Peyer's patch (tissue), 4 donors: ENCODE measurements around the gene GSTT4. TPM values are rescaled to one million over a fixed set of nuclear protein-coding genes. Genes with fewer than 3 reads are reported as not detected.
A peak's percentile ranks its signal among the peaks of the same experiment; 100 is the strongest.
"Not testable (repeated sequence)": the region's sequence is repeated elsewhere in the genome, so short reads cannot be mapped to it uniquely, and the experiment has no call there.

ENCODE experiments used
- DNase-seq, 3 donors: peaks; one replicate each; pipeline ENCODE4 v3.0.0-alpha.2; 2017 to 2019
- H3K27ac ChIP-seq, 4 donors: fragments of 200-600 bp; sonication (generic); one replicate each; pipeline ENCODE4 v1.5.1; 2016 to 2019
- H3K27me3 ChIP-seq, 2 donors: fragments of 200-600 bp; sonication (generic); one replicate each; pipeline ENCODE4 v1.5.1; 2019
- H3K36me3 ChIP-seq, 3 donors: fragments of 200-600 bp; sonication (generic); one replicate each; pipeline ENCODE4 v1.5.1; 2016 to 2019
- H3K4me1 ChIP-seq, 4 donors: fragments of 200-600 bp; sonication (generic); one replicate each; pipeline ENCODE4 v1.5.1; 2016 to 2019
- H3K4me3 ChIP-seq, 4 donors: fragments of 200-600 bp; sonication (generic); 1 replicate in 3 of 4; 2 replicates in 1 of 4; pipeline ENCODE4 v1.5.1; 2016 to 2019; ENCODE audit warnings: mild to moderate bottlenecking in 1 of 4
- H3K9me3 ChIP-seq, 4 donors: fragments of 200-600 bp; sonication (generic); one replicate each; pipeline ENCODE4 v1.5.1; 2016 to 2019; ENCODE audit warnings: mild to moderate bottlenecking in 1 of 4
- POLR2A ChIP-seq, 2 donors: fragments of 450-650 bp; IDR thresholded peaks; one replicate each; pipeline ENCODE4 v1.5.1; 2017; ENCODE audit warnings: antibody characterized with exemption in 2 of 2, mild to moderate bottlenecking in 2 of 2, moderate library complexity in 2 of 2
- total RNA-seq, 4 donors: library from RNA; depleted of rRNA; stranded (reverse); fragments of >200 nt; gene quantifications; one replicate each; pipeline ENCODE4 v1.1.0, GENCODE V29; 2016
- TF ChIP-seq, protein P1 (sequence below), 6 experiments: fragments of 450-650 bp in 4 of 6; fragments of 200-600 bp in 2 of 6; sonication (generic) in 1 of 6; IDR thresholded peaks; one replicate each; pipeline ENCODE4 v1.5.1; 2017 to 2019; ENCODE audit warnings: antibody characterized with exemption in 6 of 6, mild to moderate bottlenecking in 3 of 6, moderate library complexity in 1 of 6

The GSTT4 gene
- total RNA-seq, 4 donors from 2014 or later = not detected

DNA sequence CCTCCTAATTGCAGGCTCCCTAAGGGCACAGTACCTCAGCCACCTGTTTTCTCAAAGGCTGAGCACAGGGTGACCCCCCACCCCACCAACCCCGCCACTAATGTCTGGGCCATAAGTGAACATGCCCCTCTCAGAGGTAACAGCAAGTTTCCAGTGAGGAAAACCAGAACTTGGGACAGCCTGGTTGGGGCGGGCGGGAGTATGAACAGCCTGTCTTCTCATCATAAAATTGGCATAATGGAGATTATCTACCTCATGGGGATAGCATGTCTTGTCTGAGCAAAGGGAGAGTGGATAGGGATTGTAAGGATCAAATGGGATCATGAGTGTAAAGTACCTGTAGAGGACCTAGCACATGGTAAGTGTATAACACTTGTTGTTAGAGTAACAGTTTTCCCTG lies 33.3 kb downstream of the GSTT4 start:
- not testable (repeated sequence) for H3K27ac ChIP-seq, H3K4me1 ChIP-seq, H3K9me3 ChIP-seq, H3K4me3 ChIP-seq, H3K27me3 ChIP-seq, DNase-seq
- H3K36me3 ChIP-seq = peaks cover 0 to 29% (median 0%) of the 10 kb centered on the region in 3 donors

DNA sequence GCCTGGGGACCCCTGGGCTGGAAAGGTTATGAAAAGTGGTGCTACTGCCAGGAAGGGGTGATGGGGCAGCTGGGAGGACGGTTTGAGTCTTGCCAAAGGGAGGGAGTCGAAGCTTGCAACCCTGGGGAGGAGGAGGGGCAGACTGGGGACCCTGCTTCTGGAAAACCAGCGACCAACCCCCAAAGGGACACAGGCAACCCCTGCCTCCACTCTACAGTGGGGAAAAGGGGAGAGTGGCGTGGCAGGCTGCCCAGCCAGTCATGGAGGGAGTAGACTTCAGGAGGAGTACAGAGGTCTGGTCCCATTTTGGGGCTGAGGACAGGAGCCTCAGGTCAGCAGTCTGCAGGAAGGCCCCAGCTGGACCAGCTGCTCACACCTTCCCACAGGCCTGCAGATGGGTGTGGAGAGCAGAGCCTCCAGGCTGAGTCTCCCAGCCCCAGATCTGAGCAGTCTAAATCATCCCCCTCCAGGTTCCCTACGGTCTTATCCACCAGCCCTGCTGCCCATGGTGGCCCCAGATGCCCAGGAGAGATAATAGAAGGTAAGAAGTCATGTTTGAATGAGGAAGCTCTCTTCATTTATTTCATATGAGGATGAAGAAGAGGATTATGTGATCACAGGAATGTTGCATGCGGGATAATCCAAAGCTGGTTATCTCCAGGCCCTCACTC lies 34.3 kb downstream of the GSTT4 start:
- no peak for TF ChIP-seq POLR2A (IDR thresholded peaks at IDR 0.05)
- TF ChIP-seq, protein P1, sequence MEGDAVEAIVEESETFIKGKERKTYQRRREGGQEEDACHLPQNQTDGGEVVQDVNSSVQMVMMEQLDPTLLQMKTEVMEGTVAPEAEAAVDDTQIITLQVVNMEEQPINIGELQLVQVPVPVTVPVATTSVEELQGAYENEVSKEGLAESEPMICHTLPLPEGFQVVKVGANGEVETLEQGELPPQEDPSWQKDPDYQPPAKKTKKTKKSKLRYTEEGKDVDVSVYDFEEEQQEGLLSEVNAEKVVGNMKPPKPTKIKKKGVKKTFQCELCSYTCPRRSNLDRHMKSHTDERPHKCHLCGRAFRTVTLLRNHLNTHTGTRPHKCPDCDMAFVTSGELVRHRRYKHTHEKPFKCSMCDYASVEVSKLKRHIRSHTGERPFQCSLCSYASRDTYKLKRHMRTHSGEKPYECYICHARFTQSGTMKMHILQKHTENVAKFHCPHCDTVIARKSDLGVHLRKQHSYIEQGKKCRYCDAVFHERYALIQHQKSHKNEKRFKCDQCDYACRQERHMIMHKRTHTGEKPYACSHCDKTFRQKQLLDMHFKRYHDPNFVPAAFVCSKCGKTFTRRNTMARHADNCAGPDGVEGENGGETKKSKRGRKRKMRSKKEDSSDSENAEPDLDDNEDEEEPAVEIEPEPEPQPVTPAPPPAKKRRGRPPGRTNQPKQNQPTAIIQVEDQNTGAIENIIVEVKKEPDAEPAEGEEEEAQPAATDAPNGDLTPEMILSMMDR (IDR thresholded peaks at IDR 0.05) = no peak
- Histone ChIP-seq H3K9me3 (no peaks in the 10 kb centered on the region), H3K27me3 (no peaks in the 10 kb centered on the region), H3K27ac (no peak overlapping the region), H3K4me3 (no peak overlapping the region), H3K36me3 (peaks cover 0 to 29% (median 0%) of the 10 kb centered on the region in 3 donors), H3K4me1 (peaks cover 0 to 7% (median 0%) of the 10 kb centered on the region in 4 donors)
- peak in 2 of 3 donors; percentile 32 to 42 for DNase-seq

DNA sequence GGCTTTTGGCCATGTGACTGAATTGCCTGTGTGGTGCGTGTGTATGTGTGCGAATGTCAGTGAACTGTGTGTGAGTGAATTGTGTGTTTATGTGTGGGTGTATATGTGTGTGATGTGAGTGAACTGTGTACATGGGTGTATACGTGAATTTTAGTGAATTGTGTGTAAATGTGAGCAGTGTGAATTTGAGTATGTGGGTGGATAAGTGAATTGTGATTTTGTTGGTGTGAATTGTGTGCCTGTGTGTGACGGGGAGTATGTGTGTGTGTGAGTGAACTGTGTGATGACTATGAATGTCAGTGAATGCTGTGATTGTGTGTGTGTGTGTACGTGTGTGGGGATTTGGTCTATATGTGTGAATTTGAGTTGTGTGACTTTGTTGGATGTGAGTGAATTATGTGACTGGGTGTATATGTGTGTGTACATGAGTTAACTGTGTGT lies 35.0 kb downstream of the GSTT4 start:
- Histone ChIP-seq H3K4me3 (no peak overlapping the region), H3K36me3 (peaks cover 0 to 29% (median 0%) of the 10 kb centered on the region in 3 donors), H3K27me3 (no peaks in the 10 kb centered on the region), H3K27ac (no peak overlapping the region), H3K9me3 (no peaks in the 10 kb centered on the region), H3K4me1 (peaks cover 0 to 7% (median 0%) of the 10 kb centered on the region in 4 donors)
- DNase-seq = no peak
- no peak for TF ChIP-seq POLR2A (IDR thresholded peaks at IDR 0.05)
- TF ChIP-seq, protein P1 (IDR thresholded peaks at IDR 0.05) = no peak

DNA sequence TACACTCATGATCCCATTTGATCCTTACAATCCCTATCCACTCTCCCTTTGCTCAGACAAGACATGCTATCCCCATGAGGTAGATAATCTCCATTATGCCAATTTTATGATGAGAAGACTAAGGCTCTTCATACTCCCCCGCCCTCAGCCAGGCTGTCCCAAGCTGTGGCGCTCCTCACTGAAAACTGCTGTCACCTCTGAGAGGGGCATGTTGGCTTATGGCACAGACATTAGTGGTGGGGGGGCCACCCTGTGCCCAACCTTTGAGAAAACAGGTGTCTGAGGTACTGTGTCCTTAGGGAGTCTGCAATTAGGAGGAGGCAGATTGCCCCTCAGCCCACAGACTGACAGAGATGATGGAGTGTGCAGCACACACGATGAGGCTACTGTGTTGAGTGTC lies 36.2 kb downstream of the GSTT4 start:
- Histone ChIP-seq H3K4me1 (peaks cover 0 to 7% (median 0%) of the 10 kb centered on the region in 4 donors), H3K9me3 (no peaks in the 10 kb centered on the region), H3K4me3 (no peak overlapping the region), H3K27me3 (no peaks in the 10 kb centered on the region), H3K27ac (no peak overlapping the region), H3K36me3 (peaks cover 0 to 29% (median 0%) of the 10 kb centered on the region in 3 donors)
- TF ChIP-seq POLR2A (IDR thresholded peaks at IDR 0.05) = no peak
- TF ChIP-seq, protein P1 (IDR thresholded peaks at IDR 0.05) = no peak
- peak in 1 of 3 donors; percentile 32 for DNase-seq

DNA sequence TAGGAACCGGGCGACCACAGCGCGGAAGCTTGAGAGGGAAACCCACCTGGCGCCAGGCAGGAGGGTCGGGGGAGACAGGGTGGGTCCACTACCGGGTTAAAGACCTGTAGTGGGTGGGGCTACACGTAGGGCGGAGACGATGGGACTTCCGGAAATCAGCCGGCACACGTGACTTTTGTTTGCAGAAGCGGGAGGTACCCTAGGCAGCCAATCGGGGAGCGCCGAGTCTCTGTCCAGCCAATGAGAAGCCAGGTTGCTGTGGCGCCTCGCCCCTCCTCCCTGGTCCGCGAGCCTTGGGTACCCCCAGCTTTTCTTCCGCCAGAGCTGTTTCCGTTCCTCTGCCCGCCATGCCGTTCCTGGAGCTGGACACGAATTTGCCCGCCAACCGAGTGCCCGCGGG lies 38.7 kb downstream of the GSTT4 start, which contains the start of gene DDTL:
DDTL (plus strand) TSS at position 321 of the 400 bp plus-strand sequence; CDS start at position 348, 27 bp downstream.
- H3K4me3 ChIP-seq, H3K4me1 ChIP-seq, H3K9me3 ChIP-seq, DNase-seq, H3K27me3 ChIP-seq, H3K27ac ChIP-seq: not testable (repeated sequence)
- H3K36me3 ChIP-seq = peaks cover 0 to 25% (median 0%) of the 10 kb centered on the region in 3 donors

DNA sequence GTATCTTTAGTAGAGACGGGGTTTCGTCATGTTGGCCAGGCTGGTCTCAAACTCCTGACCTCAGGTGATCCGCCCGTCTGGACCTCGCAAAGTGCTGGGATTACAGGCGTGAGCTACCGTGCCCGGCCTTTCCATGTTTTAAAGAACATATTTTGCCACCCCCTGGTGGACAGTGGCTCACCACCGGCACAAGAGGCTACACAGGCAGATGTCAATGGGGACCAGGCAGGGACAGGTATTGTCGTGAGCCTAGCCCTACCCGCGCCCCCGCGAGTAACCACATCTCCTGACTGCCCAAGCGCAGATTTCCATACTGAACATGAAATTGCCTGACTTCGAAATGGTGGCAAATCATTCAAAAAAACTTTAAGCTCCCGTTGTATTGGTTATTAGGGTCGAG lies 39.2 kb downstream of the GSTT4 start:
- H3K27ac ChIP-seq, H3K27me3 ChIP-seq, H3K9me3 ChIP-seq, H3K4me3 ChIP-seq, DNase-seq, H3K4me1 ChIP-seq: not testable (repeated sequence)
- peaks cover 0 to 21% (median 0%) of the 10 kb centered on the region in 3 donors for H3K36me3 ChIP-seq

DNA sequence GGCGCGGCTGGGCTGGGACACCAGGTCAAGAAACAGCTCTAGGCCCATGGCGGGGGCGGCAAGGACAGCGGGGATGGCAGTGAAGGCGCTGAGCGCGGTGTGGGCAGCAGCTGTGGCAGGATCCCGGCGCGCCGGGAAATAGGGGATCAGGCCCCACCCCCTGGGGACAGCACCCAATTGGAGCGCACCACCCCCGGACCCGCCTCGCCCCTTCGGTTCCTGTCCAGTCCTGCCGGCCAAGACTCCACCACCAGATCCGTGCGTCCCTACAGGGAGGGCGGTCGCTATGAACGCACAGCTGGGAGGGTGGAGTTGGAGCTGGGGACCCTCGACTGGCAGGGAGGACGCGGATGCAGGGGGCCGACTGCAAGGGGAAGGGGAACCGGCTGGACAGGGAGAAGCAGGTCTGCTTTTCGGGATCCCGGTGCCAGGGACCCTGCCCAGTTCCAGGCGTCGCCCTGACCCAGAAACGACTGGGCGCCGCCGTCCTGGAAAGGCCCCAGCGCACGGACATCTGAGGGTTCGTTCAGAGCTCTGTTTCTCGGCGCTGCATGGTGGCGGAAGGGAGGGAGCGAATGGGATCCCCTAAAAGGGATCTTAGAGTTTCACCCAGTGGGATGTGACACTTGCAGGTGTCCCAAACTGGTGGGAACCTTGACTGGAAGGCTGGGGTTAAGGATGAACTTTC lies 44.0 kb downstream of the GSTT4 start, which contains the start of gene GSTT2B:
GSTT2B (minus strand) TSS at position 112 of the 688 bp plus-strand sequence; CDS start at position 48, 64 bp downstream.
- H3K4me1 ChIP-seq, H3K27ac ChIP-seq, H3K9me3 ChIP-seq, H3K36me3 ChIP-seq, H3K27me3 ChIP-seq, DNase-seq: not testable (repeated sequence)
- H3K4me3 ChIP-seq = peak within 1 kb of the TSS in 1 of 4 donors; percentile 26
